A549 (cell line): Measurements from ENCODE around the gene SEC63.
"Not testable (repeated sequence)": the region's sequence is repeated elsewhere in the genome, so short reads cannot be mapped to it uniquely, and the experiment has no call there.

Source experiments
- CHD2 ChIP-seq: fragments of 150-350 bp; IDR thresholded peaks from 2 replicates; pipeline ENCODE4 v1.6.1; 2014; ENCODE audit warnings: low read length; ENCODE audit not compliant: partially characterized antibody
- CTCF ChIP-seq: fragments of >200 bp; sonication (Bioruptor Twin); formaldehyde crosslinking; IDR thresholded peaks from 3 replicates; pipeline ENCODE4 v1.5.1; 2016
- EP300 ChIP-seq, 2 experiments: fragments of >200 bp; sonication (Bioruptor Twin); formaldehyde crosslinking; IDR thresholded peaks; 2 replicates in 1 of 2; 3 replicates in 1 of 2; pipeline ENCODE4 v1.6.1; 2016 to 2017
- GATA3 ChIP-seq: IDR thresholded peaks from 2 replicates; pipeline ENCODE4 v1.6.1; 2012; ENCODE audit warnings: borderline replicate concordance
- HDAC2 ChIP-seq: fragments of 200-600 bp; sonication (generic); IDR thresholded peaks from 2 replicates; pipeline ENCODE4 v1.6.1; 2016
- JUNB ChIP-seq: fragments of >200 bp; sonication (Bioruptor Twin); formaldehyde crosslinking; IDR thresholded peaks from 2 replicates; pipeline ENCODE4 v1.6.1; 2016
- MAFK ChIP-seq: fragments of 450-650 bp; IDR thresholded peaks from 2 replicates; pipeline ENCODE4 v1.6.1; 2014; ENCODE audit not compliant: partially characterized antibody
- MYC ChIP-seq: IDR thresholded peaks from 2 replicates; pipeline ENCODE4 v1.6.1; 2012; ENCODE audit warnings: mild to moderate bottlenecking, inconsistent platforms, low read length, improper control_type of control experiment, borderline replicate concordance
- POLR2A ChIP-seq: IDR thresholded peaks from 2 replicates; pipeline ENCODE4 v1.6.1; 2012; ENCODE audit warnings: mild to moderate bottlenecking, low read length
- RAD21 ChIP-seq, 2 experiments: fragments of >200 bp in 1 of 2; sonication (Bioruptor Twin) in 1 of 2; formaldehyde crosslinking in 1 of 2; IDR thresholded peaks in 1 of 2; conservative IDR thresholded peaks in 1 of 2; 2 replicates in 1 of 2; 3 replicates in 1 of 2; pipeline ENCODE4 v1.6.1; 2012 to 2018; ENCODE audit warnings: inconsistent platforms in 1 of 2
- RCOR1 ChIP-seq: fragments of 150-350 bp; IDR thresholded peaks from 2 replicates; pipeline ENCODE4 v1.6.1; 2014; ENCODE audit warnings: antibody characterized with exemption, low read length, low read depth
- RFX5 ChIP-seq: fragments of 450-650 bp; IDR thresholded peaks from 2 replicates; pipeline ENCODE4 v1.7.1; 2014; ENCODE audit warnings: antibody characterized with exemption, mild to moderate bottlenecking, moderate library complexity
- ZC3H11A ChIP-seq: fragments of 450-650 bp; IDR thresholded peaks from 2 replicates; pipeline ENCODE4 v1.6.1; 2014; ENCODE audit warnings: antibody characterized with exemption, mild to moderate bottlenecking

DNA sequence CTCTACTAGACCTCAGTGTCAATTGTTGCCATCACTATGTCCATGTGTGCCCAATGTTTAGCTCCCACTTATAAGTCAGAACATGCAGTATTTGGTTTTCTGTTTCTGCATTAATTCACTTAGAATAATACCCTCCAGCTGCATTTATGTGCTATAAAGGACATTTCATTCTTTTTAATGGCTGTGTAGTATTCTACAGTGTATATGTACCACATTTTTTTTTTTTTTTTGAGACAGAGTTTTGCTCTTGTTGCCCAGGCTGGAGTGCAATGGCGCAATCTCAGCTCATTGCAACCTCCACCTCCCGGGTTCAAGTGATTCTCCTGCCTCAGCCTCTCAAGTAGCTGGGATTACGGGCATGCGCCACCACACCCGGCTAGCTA is 21.1 kb downstream of the SEC63 start:
- TF ChIP-seq CTCF; POLR2A; EP300 (IDR thresholded peaks at IDR 0.05); RCOR1; MYC; MAFK; RFX5; ZC3H11A; CHD2; GATA3; RAD21 (conservative IDR thresholded peaks at IDR 0.05 in 1 of 2, IDR thresholded peaks at IDR 0.05 in 1 of 2); HDAC2; JUNB: not testable (repeated sequence)
